GM12878 (cell line): ENCODE data around the gene NCF2.

Experiments used
- CTCF ChIP-seq, 3 experiments: IDR thresholded peaks in 2 of 3; conservative IDR thresholded peaks in 1 of 3; 2 replicates each; pipeline ENCODE4 v1.5.1; 2011; ENCODE audit warnings: low read depth in 3 of 3, low read length in 3 of 3, mild to moderate bottlenecking in 3 of 3, control low read depth in 2 of 3, moderate library complexity in 2 of 3, inconsistent platforms in 1 of 3, mixed read lengths in 1 of 3; ENCODE audit not compliant: control insufficient read depth in 2 of 3, insufficient read depth in 1 of 3; ENCODE audit errors: extremely low read depth in 1 of 3
- JUNB ChIP-seq: IDR thresholded peaks from 2 replicates; pipeline ENCODE4 v1.6.1; 2016; ENCODE audit warnings: antibody characterized with exemption, mild to moderate bottlenecking
- KDM1A ChIP-seq: fragments of 200-600 bp; sonication (generic); IDR thresholded peaks from 2 replicates; pipeline ENCODE4 v1.6.1; 2016; ENCODE audit warnings: borderline replicate concordance
- POLR2A ChIP-seq: IDR thresholded peaks from 2 replicates; pipeline ENCODE4 v1.6.1; 2011; ENCODE audit warnings: low read depth, mild to moderate bottlenecking, low read length
- SRF ChIP-seq, 2 experiments: IDR thresholded peaks; 2 replicates each; pipeline ENCODE4 v1.6.1; 2011; ENCODE audit warnings: low read depth in 2 of 2, low read length in 2 of 2, mild to moderate bottlenecking in 1 of 2, moderate library complexity in 1 of 2
- ZNF207 ChIP-seq: fragments of 450-650 bp; IDR thresholded peaks from 2 replicates; pipeline ENCODE4 v1.6.1; 2014; ENCODE audit warnings: antibody characterized with exemption, mild to moderate bottlenecking, borderline replicate concordance

- TF ChIP-seq KDM1A = no peak
- TF ChIP-seq CTCF (IDR thresholded peaks at IDR 0.05 in 2 of 3, conservative IDR thresholded peaks at IDR 0.05 in 1 of 3; ENCODE audit: control insufficient read depth in 2 of 3, extremely low read depth in 1 of 3, insufficient read depth in 1 of 3, low read depth in 3 of 3, low read length in 3 of 3) = no peak
- TF ChIP-seq JUNB = no peak
- no peak for TF ChIP-seq SRF (IDR thresholded peaks at IDR 0.05; ENCODE audit: low read depth in 2 of 2, low read length in 2 of 2)
- no peak for TF ChIP-seq POLR2A
- TF ChIP-seq ZNF207 = no peak
Observed at GRCh38 chr1:183595537-183595936, 5.3 kb upstream of the NCF2 start.
